ENCODE data around the gene VOPP1. TPM values are rescaled to one million over a fixed set of nuclear protein-coding genes. Genes with fewer than 3 reads are reported as not detected.

Gene VOPP1
- total and polyA plus RNA-seq, 4 experiments from 2014 or later, result 43.0 to 98.7 (median 90.7) TPM

DNA sequence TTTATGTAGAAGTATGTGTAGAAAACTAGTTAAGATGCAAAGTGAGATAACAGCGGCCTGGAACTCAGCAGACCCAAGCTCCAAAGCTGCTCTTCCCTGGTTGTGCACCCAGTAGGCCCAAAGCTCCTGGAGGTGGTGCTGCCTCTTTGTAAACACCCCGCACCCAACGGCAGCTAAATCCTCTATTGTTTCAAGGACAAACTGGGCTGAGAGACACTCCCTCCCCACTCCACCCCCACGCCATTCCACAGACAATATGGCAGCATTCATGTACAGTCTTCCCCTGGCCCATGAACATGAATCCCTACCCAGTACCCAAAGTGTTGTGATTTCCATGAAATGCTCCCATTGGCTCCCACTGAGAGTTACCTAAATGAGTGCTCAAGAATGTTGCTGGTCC, 73.5 kb downstream of the VOPP1 start:
- intact Hi-C loops (cut with micrococcal nuclease), result no loop called here
- Mint-ChIP-seq H3K4me1 (peaks cover 39 to 82% (median 47%) of the 10 kb centered on the region in 4 donors), H3K27ac (peak overlapping the region in 5 of 7 donors; percentile 43 to 81 (median 55)), H3K9me3 (no peaks in the 10 kb centered on the region), H3K36me3 (peaks cover 32 to 70% of the 10 kb centered on the region in 2 donors), H3K4me3 (no peak overlapping the region), H3K27me3 (no peaks in the 10 kb centered on the region)
- no peaks in the 10 kb centered on the region for H3K27me3 ChIP-seq (ENCODE audit: insufficient read depth, low read length)
- peaks cover 49% of the 10 kb centered on the region for H3K4me1 ChIP-seq (ENCODE audit: insufficient read depth, low read length)
- no peak for DNase-seq
- no peaks in the 10 kb centered on the region for H3K9me3 ChIP-seq (ENCODE audit: control insufficient read depth in 1 of 2, low read length in 2 of 2)
- POLR2A ChIA-PET (ENCODE audit: partially characterized antibody), result interaction anchor here (1.0 to 1.1 kb wide), 2 partner anchors 16 to 29 kb away, joined by 3 to 5 read pairs; no protein-coding TSS in a partner anchor
- no peak overlapping the region for H3K4me3 ChIP-seq (ENCODE audit: low read length in 2 of 2)
- H3K27ac ChIP-seq (ENCODE audit: low read depth, low read length), result no peak overlapping the region
- peaks cover 38% of the 10 kb centered on the region for H3K36me3 ChIP-seq (ENCODE audit: insufficient read depth, low read length)
- CTCF ChIA-PET (ENCODE audit: partially characterized antibody), result no interaction called here

DNA sequence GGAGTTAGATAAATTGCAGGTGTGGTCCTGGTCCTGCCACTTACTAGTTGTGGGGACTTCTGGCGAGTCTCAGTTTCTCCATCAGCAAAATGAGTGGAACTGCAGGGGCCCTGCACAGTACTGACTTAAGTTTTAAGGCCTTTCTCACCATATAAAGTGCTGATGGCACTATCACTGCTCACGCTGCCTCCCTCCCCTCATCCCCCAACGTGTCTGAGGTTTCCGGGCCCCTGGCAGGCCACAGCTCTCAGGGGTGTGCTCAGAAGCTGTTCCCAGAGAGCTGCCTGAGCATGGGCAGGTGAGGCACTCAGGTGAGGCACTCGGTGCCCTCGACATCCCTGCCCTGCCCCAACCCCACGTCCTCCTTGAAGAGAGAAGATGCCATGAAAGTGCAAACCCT, 74.2 kb downstream of the VOPP1 start:
- Mint-ChIP-seq H3K27ac (peak overlapping the region; percentile 32 to 86 (median 55)), H3K4me1 (peaks cover 38 to 82% (median 46%) of the 10 kb centered on the region in 4 donors), H3K9me3 (no peaks in the 10 kb centered on the region), H3K4me3 (peak overlapping the region in 6 of 8 donors; percentile 20 to 59 (median 37)), H3K27me3 (no peaks in the 10 kb centered on the region), H3K36me3 (peaks cover 32 to 72% of the 10 kb centered on the region in 2 donors)
- CTCF ChIA-PET (ENCODE audit: partially characterized antibody), result no interaction called here
- Histone ChIP-seq H3K27me3 (ENCODE audit: insufficient read depth, low read length) (no peaks in the 10 kb centered on the region), H3K9me3 (ENCODE audit: control insufficient read depth in 1 of 2, low read length in 2 of 2) (no peaks in the 10 kb centered on the region), H3K4me3 (ENCODE audit: low read length in 2 of 2) (no peak overlapping the region), H3K4me1 (ENCODE audit: insufficient read depth, low read length) (peaks cover 45% of the 10 kb centered on the region), H3K27ac (ENCODE audit: low read depth, low read length) (no peak overlapping the region), H3K36me3 (ENCODE audit: insufficient read depth, low read length) (peaks cover 40% of the 10 kb centered on the region)
- peak in 2 of 5 donors; percentile 15 to 23 for DNase-seq
- POLR2A ChIA-PET (ENCODE audit: partially characterized antibody), result interaction anchor here (1.0 kb wide), 1 partner anchor 29 kb away, joined by 5 read pairs; no protein-coding TSS in a partner anchor
- intact Hi-C loops (cut with micrococcal nuclease), result no loop called here

DNA sequence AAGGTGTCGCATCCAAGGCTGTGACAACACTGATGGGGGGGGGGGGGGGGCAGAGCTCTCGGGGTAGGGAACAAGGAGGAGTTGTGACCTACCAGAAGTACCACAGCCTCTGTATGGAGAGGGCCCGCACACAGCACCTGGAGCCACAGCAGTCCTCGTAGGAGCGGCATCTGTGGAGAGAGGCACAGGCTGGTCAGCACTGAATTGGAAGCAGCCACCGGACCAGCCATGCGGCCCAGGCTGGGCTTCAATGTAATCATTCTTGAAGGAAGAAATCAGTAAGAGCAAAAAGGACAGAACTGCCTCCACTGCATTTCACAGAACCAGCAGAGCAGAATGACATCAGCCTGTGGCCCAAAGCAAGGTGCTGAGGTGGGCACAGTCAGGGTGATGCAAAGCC, 74.8 kb downstream of the VOPP1 start:
- Histone ChIP-seq H3K4me1 (ENCODE audit: insufficient read depth, low read length) (peaks cover 40% of the 10 kb centered on the region), H3K36me3 (ENCODE audit: insufficient read depth, low read length) (peaks cover 46% of the 10 kb centered on the region), H3K9me3 (ENCODE audit: control insufficient read depth in 1 of 2, low read length in 2 of 2) (no peaks in the 10 kb centered on the region), H3K27ac (ENCODE audit: low read depth, low read length) (no peak overlapping the region), H3K4me3 (ENCODE audit: low read length in 2 of 2) (no peak overlapping the region), H3K27me3 (ENCODE audit: insufficient read depth, low read length) (no peaks in the 10 kb centered on the region)
- DNase-seq, result no peak
- Mint-ChIP-seq H3K27ac (peak overlapping the region in 2 of 7 donors; percentile 9 to 19), H3K4me1 (peaks cover 38 to 81% (median 46%) of the 10 kb centered on the region in 4 donors), H3K9me3 (no peaks in the 10 kb centered on the region), H3K27me3 (no peaks in the 10 kb centered on the region), H3K4me3 (no peak overlapping the region), H3K36me3 (peaks cover 36 to 72% of the 10 kb centered on the region in 2 donors)
- intact Hi-C loops (cut with micrococcal nuclease), result no loop called here
- CTCF ChIA-PET (ENCODE audit: partially characterized antibody), result interaction anchor here (0.7 to 1.0 kb wide), 2 partner anchors 13 to 99 kb away, joined by 3 to 4 read pairs; no protein-coding TSS in a partner anchor
- POLR2A ChIA-PET (ENCODE audit: partially characterized antibody), result no interaction called here

GRCh38 chr7:55496906-55497305, 75.4 kb downstream of the VOPP1 start:
- peaks cover 52% of the 10 kb centered on the region for H3K36me3 ChIP-seq (ENCODE audit: insufficient read depth, low read length)
- intact Hi-C loops (cut with micrococcal nuclease), result no loop called here
- H3K4me1 ChIP-seq (ENCODE audit: insufficient read depth, low read length), result peaks cover 36% of the 10 kb centered on the region
- Mint-ChIP-seq H3K36me3 (peaks cover 37 to 74% of the 10 kb centered on the region in 2 donors), H3K4me3 (no peak overlapping the region), H3K27ac (peak overlapping the region in 2 of 7 donors; percentile 24 to 77), H3K9me3 (no peaks in the 10 kb centered on the region), H3K4me1 (peaks cover 35 to 76% (median 43%) of the 10 kb centered on the region in 4 donors), H3K27me3 (no peaks in the 10 kb centered on the region)
- POLR2A ChIA-PET (ENCODE audit: partially characterized antibody), result no interaction called here
- no peak overlapping the region for H3K27ac ChIP-seq (ENCODE audit: low read depth, low read length)
- no peak for DNase-seq
- no peaks in the 10 kb centered on the region for H3K27me3 ChIP-seq (ENCODE audit: insufficient read depth, low read length)
- CTCF ChIA-PET (ENCODE audit: partially characterized antibody), result interaction anchor here (0.7 to 1.0 kb wide), 2 partner anchors 12 to 100 kb away, joined by 3 to 4 read pairs; no protein-coding TSS in a partner anchor
- no peak overlapping the region for H3K4me3 ChIP-seq (ENCODE audit: low read length in 2 of 2)
- H3K9me3 ChIP-seq (ENCODE audit: control insufficient read depth in 1 of 2, low read length in 2 of 2), result no peaks in the 10 kb centered on the region

- intact Hi-C loops (cut with micrococcal nuclease), result no loop called here
- Mint-ChIP-seq H3K27me3 (no peaks in the 10 kb centered on the region), H3K4me3 (no peak overlapping the region), H3K9me3 (no peaks in the 10 kb centered on the region), H3K4me1 (peaks cover 24 to 65% (median 33%) of the 10 kb centered on the region in 4 donors), H3K27ac (peak overlapping the region in 4 of 7 donors; percentile 37 to 84 (median 58)), H3K36me3 (peaks cover 44 to 69% of the 10 kb centered on the region in 2 donors)
- Histone ChIP-seq H3K9me3 (ENCODE audit: control insufficient read depth in 1 of 2, low read length in 2 of 2) (no peaks in the 10 kb centered on the region), H3K4me3 (ENCODE audit: low read length in 2 of 2) (no peak overlapping the region), H3K27ac (ENCODE audit: low read depth, low read length) (no peak overlapping the region), H3K27me3 (ENCODE audit: insufficient read depth, low read length) (no peaks in the 10 kb centered on the region), H3K36me3 (ENCODE audit: insufficient read depth, low read length) (peaks cover 65% of the 10 kb centered on the region), H3K4me1 (ENCODE audit: insufficient read depth, low read length) (peaks cover 28% of the 10 kb centered on the region)
- no peak for DNase-seq
- POLR2A ChIA-PET (ENCODE audit: partially characterized antibody), result interaction anchor here (1.4 kb wide), 1 partner anchor 129 kb away, joined by 3 read pairs; no protein-coding TSS in a partner anchor
- CTCF ChIA-PET (ENCODE audit: partially characterized antibody), result interaction anchor here (0.9 kb wide), 1 partner anchor 62 kb away, joined by 3 read pairs; no protein-coding TSS in a partner anchor
Observed at GRCh38 chr7:55494951-55495350, 77.4 kb downstream of the VOPP1 start.

DNA sequence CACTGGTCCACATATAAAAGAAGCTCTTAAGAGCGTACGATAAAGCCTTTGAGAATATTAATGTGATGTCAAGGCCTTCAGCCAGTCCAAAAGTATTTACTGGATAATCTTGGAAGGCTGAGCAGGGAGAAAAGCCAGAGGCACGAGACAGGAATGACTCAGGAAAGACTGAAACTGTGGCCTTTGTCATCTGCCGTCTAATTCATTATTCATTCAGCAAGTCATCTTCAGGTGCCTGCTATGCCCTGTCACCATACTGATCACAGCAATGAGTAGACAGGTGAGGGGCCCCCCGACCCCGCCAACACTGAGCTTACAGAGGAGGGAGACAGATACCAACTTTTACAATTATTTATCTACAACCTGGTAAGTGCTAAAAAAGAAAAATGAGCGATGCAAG, 78.9 kb downstream of the VOPP1 start:
- Histone ChIP-seq H3K9me3 (ENCODE audit: control insufficient read depth in 1 of 2, low read length in 2 of 2) (no peaks in the 10 kb centered on the region), H3K27ac (ENCODE audit: low read depth, low read length) (no peak overlapping the region), H3K36me3 (ENCODE audit: insufficient read depth, low read length) (peaks cover 79% of the 10 kb centered on the region), H3K4me1 (ENCODE audit: insufficient read depth, low read length) (peaks cover 24% of the 10 kb centered on the region), H3K4me3 (ENCODE audit: low read length in 2 of 2) (no peak overlapping the region), H3K27me3 (ENCODE audit: insufficient read depth, low read length) (no peaks in the 10 kb centered on the region)
- POLR2A ChIA-PET (ENCODE audit: partially characterized antibody), result no interaction called here
- no peak overlapping the region for H3K4me3 Mint-ChIP-seq
- CTCF ChIA-PET (ENCODE audit: partially characterized antibody), result interaction anchor here (1.4 kb wide), 1 partner anchor 105 kb away, joined by 4 read pairs; no protein-coding TSS in a partner anchor
- peak overlapping the region in 3 of 7 donors; percentile 35 to 79 (median 43) for H3K27ac Mint-ChIP-seq
- no peak for DNase-seq
- H3K27me3 Mint-ChIP-seq, result no peaks in the 10 kb centered on the region
- H3K36me3 Mint-ChIP-seq, result peaks cover 45 to 75% of the 10 kb centered on the region in 2 donors
- intact Hi-C loops (cut with micrococcal nuclease), result no loop called here
- peaks cover 22 to 65% (median 29%) of the 10 kb centered on the region in 4 donors for H3K4me1 Mint-ChIP-seq
- no peaks in the 10 kb centered on the region for H3K9me3 Mint-ChIP-seq

DNA sequence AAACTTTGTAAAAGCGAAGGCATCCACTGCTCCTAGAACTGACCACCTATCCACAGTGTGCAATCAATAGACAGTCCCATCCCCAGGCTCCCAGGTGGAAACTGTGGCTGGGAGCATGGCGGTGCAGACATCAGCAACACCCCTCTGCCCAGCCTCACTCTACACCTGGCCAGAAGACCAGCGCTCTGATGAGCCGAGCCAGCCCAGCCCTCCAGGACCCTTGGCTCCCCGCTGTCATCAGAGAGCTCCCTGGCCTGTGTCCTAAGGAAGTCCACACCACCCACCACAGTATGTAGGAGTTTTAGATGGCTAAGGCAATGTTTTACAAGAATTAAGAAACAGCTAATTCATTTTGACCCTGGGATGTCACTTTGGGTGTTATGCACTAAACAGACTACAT, 81.0 kb downstream of the VOPP1 start:
- intact Hi-C loops (cut with micrococcal nuclease), result no loop called here
- Mint-ChIP-seq H3K9me3 (no peaks in the 10 kb centered on the region), H3K27ac (peak overlapping the region in 2 of 7 donors; percentile 42 to 68)

More for the DNA sequence above, 81.0 kb downstream of the VOPP1 start:
- Histone ChIP-seq H3K36me3 (ENCODE audit: insufficient read depth, low read length) (peaks cover 73% of the 10 kb centered on the region), H3K27ac (ENCODE audit: low read depth, low read length) (no peak overlapping the region), H3K9me3 (ENCODE audit: control insufficient read depth in 1 of 2, low read length in 2 of 2) (no peaks in the 10 kb centered on the region), H3K4me1 (ENCODE audit: insufficient read depth, low read length) (peaks cover 21% of the 10 kb centered on the region), H3K27me3 (ENCODE audit: insufficient read depth, low read length) (no peaks in the 10 kb centered on the region), H3K4me3 (ENCODE audit: low read length in 2 of 2) (no peak overlapping the region)
- CTCF ChIA-PET (ENCODE audit: partially characterized antibody), result no interaction called here
- Mint-ChIP-seq H3K27me3 (no peaks in the 10 kb centered on the region), H3K4me1 (peaks cover 26 to 72% (median 42%) of the 10 kb centered on the region in 4 donors), H3K36me3 (peaks cover 54 to 89% of the 10 kb centered on the region in 2 donors), H3K4me3 (no peak overlapping the region)
- DNase-seq, result no peak
- POLR2A ChIA-PET (ENCODE audit: partially characterized antibody), result no interaction called here

Measured in CD4-positive, alpha-beta memory T cell (primary cell).